GM06990 (cell line): ENCODE measurements around the gene COL4A5.

Experiments
- DNase-seq: peaks from one replicate; pipeline ENCODE4 v3.0.0-alpha.2; 2011; ENCODE audit not compliant: insufficient read length; ENCODE audit errors: extremely low read depth
- H3K27me3 ChIP-seq: replicated peaks from 2 replicates; pipeline ENCODE4 v1.6.0; 2011; ENCODE audit warnings: low read length; ENCODE audit not compliant: control insufficient read depth, insufficient read depth
- H3K36me3 ChIP-seq: 2 replicates; pipeline ENCODE4 v1.5.1; 2011; ENCODE audit warnings: low read length; ENCODE audit not compliant: control insufficient read depth, insufficient read depth
- H3K4me3 ChIP-seq: replicated peaks from 2 replicates; pipeline ENCODE4 v1.5.1; 2011; ENCODE audit warnings: low read depth, mild to moderate bottlenecking, control low read depth, low read length
- CTCF ChIP-seq: IDR thresholded peaks from 2 replicates; pipeline ENCODE4 v1.5.1; 2011; ENCODE audit warnings: low read length, control low read depth, mild to moderate bottlenecking, inconsistent platforms; ENCODE audit not compliant: insufficient read depth, poor library complexity, severe bottlenecking

The COL4A5 gene

DNA sequence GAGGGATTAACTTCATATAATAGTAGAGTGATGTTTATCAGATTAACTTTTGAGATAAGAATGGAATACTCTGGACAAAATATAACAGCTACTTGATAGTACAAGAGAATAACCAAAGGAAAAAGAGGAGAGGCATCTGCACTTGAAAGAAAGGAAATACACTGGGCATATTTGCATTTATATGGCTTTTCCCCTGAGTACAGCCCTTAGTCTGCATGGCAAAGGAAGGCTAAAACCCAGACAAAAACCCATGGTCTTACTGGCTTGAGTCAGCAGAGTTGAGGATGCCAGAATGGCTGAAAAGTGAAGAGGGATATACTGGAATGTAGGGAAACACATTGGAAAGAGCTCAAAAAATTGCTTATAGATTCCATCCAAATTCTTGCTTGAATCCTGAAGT, 101.6 kb downstream of the COL4A5 start:
- no peak for TF ChIP-seq CTCF
- no peak for DNase-seq
- Histone ChIP-seq H3K36me3 (no peaks in the 10 kb centered on the region), H3K4me3 (no peak overlapping the region), H3K27me3 (no peaks in the 10 kb centered on the region)

GRCh38 chrX:108557580-108557979, 117.9 kb downstream of the COL4A5 start:
- Histone ChIP-seq H3K4me3 (no peak overlapping the region), H3K36me3 (no peaks in the 10 kb centered on the region), H3K27me3 (no peaks in the 10 kb centered on the region)
- TF ChIP-seq CTCF: no peak
- no peak for DNase-seq

DNA sequence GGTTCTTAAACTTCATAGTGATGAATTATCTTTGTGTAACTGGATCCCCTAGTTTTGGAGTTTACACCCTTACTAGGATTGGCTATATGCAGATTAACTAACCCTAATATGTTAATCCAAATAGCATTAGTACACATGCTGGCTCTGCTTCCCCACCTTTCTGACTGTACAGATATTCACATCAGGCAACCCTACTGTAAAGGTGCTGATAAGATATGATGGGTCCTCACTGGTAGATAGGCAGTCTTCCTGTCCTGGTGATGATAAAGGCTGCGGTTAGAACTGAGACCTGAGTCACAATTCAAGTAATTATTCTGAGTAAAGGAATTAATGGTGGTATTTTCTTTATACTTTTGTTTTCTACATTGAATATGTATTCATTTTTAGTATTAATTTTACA, 118.6 kb downstream of the COL4A5 start:
- no peak for DNase-seq
- no peak for TF ChIP-seq CTCF
- H3K4me3 ChIP-seq: no peak overlapping the region
- no peaks in the 10 kb centered on the region for H3K36me3 ChIP-seq
- no peaks in the 10 kb centered on the region for H3K27me3 ChIP-seq

DNA sequence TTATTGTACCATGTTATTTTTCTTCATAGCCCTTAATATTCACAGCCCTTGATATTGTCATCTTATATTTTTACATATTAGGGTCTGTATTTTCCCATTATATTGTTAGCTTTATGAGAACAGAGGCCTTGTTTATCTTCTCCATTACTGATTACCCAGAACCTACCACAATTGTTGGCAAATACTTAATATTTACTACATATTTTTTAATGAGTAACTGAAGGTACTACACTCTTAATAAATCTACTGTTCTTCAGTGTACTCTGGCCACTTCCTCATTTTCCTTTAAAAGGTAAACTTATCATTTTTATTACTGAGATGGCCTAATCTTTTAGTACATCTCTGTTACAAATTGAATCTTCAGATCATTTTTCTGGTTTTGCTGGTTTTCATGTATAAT, 133.5 kb downstream of the COL4A5 start:
- no peak for TF ChIP-seq CTCF
- Histone ChIP-seq H3K27me3 (no peaks in the 10 kb centered on the region), H3K4me3 (no peak overlapping the region), H3K36me3 (no peaks in the 10 kb centered on the region)
- DNase-seq: no peak

DNA sequence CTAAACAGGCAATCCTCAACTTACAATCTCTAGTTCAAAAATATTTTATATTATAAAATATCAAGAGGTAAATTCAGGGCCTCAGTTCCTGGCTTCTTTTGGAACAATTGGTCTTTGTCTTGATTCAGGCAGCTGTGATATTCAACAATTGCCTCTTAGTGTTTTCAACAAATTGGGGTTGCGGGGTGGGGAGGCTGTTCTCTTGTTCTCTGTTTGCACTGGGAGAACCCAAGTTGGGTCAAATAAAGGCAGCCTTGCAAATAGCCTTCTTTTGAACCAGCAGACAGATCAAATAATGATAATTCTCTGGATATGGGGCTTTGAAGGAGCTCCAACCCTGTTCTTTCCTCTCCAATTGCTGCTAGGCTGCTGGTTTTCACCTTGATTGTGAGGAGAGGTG, 142.5 kb downstream of the COL4A5 start:
- no peaks in the 10 kb centered on the region for H3K27me3 ChIP-seq
- H3K4me3 ChIP-seq: no peak overlapping the region
- DNase-seq: no peak
- TF ChIP-seq CTCF: no peak
- no peaks in the 10 kb centered on the region for H3K36me3 ChIP-seq

GRCh38 chrX:108584617-108585211, 145.1 kb downstream of the COL4A5 start:
- peak; percentile 0 for DNase-seq
- H3K4me3 ChIP-seq: no peak overlapping the region
- no peaks in the 10 kb centered on the region for H3K36me3 ChIP-seq
- no peaks in the 10 kb centered on the region for H3K27me3 ChIP-seq
- TF ChIP-seq CTCF: peak; percentile 60
